C4-2B (cell line): ENCODE data around the gene RORB.

Source experiments
- H3K27ac ChIP-seq: fragments of 450-650 bp; 2 replicates; pipeline ENCODE4 v1.5.1; 2017
- ZFX ChIP-seq: fragments of 450-650 bp; IDR thresholded peaks from 2 replicates; pipeline ENCODE4 v1.6.1; 2017
- TF ChIP-seq, protein P1 (sequence below): fragments of 450-650 bp; conservative IDR thresholded peaks from 2 replicates; pipeline ENCODE4 v1.5.1; 2017; ENCODE audit warnings: mild to moderate bottlenecking

Gene RORB

DNA sequence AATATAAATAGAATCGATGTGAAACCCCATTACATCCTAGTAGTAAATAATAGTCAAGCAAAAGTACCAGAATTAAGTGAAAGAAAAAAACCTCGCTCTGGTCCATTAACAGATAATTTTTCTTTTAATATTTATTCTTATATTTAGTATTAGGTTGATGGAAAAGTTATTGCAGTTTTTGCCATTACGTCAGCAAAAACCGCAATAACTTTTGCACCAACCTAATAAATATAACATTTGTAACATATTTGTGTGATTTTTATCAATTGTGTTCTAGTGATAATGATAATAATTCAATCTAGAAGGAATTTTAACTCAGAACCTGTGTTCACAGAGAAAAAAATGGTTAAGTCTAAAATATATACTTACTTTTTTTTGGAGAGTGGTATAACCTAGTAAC lies 16.1 kb downstream of the RORB start:
- TF ChIP-seq, protein P1, sequence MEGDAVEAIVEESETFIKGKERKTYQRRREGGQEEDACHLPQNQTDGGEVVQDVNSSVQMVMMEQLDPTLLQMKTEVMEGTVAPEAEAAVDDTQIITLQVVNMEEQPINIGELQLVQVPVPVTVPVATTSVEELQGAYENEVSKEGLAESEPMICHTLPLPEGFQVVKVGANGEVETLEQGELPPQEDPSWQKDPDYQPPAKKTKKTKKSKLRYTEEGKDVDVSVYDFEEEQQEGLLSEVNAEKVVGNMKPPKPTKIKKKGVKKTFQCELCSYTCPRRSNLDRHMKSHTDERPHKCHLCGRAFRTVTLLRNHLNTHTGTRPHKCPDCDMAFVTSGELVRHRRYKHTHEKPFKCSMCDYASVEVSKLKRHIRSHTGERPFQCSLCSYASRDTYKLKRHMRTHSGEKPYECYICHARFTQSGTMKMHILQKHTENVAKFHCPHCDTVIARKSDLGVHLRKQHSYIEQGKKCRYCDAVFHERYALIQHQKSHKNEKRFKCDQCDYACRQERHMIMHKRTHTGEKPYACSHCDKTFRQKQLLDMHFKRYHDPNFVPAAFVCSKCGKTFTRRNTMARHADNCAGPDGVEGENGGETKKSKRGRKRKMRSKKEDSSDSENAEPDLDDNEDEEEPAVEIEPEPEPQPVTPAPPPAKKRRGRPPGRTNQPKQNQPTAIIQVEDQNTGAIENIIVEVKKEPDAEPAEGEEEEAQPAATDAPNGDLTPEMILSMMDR, result no peak
- H3K27ac ChIP-seq, result no peak overlapping the region

DNA sequence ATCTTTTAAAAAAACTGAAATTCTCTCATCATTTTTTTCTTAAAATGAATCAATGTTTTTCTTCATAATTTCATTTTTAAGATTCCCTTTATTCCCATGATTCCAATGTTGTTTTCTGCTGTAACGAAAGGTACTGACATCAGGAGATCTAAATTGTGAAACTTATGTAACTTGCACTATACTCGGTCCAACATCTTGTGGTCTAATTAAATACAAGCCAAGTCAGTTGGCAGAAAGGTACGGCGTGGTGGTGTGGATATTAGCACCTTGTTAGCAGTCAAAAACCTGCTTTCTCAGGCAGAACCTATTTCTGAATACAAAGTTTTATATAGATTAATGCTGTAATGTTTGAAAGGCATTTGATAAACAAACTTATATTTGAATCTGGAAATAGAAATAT lies 20.1 kb downstream of the RORB start:
- H3K27ac ChIP-seq, result no peak overlapping the region
- TF ChIP-seq, protein P1, result no peak
- no peak for TF ChIP-seq ZFX

DNA sequence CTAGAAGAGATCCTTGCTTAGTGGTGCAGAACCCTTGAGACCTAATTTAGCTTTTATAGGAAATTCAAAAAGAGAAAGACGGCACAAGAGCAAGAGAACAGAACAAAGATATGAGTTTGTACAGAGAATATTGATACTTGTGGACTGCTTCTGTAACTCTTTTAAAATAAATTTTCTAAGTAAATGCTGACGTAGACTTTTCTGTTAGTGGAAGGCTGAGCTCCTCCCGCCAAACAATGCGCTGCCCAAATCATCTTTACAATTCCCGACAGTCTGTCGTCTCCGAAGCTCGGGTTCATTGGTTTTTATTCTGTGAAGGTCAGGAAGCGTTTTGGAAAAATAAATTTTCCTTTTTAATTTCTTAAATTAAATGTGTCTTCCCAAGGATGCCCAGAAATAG lies 22.3 kb downstream of the RORB start:
- H3K27ac ChIP-seq, result no peak overlapping the region
- no peak for TF ChIP-seq ZFX
- TF ChIP-seq, protein P1, result no peak

DNA sequence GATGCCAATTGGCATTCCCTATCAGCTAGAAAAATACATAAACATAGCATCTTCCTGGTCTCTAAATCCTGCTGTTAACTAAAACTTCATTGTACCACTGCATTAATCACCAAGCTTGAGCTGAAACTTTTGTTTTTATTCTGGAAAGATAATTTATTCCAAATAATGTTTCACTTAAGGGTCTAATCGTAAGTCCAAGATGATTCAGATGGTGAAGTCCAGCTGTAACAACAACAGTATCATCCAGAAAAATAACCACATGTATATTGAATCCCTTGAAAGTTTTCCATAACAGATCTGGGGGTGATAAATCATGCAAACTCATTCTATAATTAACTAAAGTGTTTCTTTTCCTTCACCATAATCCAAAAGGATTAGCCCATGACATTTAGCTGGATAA lies 23.9 kb downstream of the RORB start:
- H3K27ac ChIP-seq, result no peak overlapping the region
- TF ChIP-seq, protein P1, result no peak
- no peak for TF ChIP-seq ZFX

DNA sequence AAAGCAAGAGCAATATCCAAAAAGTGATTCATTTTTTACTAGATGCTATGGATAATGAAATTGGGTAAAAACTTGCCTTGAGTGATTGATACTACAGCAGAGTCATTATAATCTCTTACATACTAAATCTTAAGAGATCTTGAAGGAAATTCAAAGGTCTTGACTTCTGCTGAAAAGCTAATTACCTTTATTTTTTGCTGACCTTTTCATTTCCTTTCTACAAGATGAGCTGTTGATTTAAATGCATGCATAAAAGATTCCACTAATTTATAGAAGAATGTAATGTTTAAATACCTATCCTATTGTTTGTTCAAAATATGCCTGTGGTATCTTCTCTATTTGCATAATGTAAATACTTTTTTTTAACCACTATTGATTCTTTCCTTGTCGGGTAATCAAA lies 27.2 kb downstream of the RORB start:
- H3K27ac ChIP-seq, result no peak overlapping the region
- TF ChIP-seq, protein P1, result no peak
- TF ChIP-seq ZFX, result no peak

DNA sequence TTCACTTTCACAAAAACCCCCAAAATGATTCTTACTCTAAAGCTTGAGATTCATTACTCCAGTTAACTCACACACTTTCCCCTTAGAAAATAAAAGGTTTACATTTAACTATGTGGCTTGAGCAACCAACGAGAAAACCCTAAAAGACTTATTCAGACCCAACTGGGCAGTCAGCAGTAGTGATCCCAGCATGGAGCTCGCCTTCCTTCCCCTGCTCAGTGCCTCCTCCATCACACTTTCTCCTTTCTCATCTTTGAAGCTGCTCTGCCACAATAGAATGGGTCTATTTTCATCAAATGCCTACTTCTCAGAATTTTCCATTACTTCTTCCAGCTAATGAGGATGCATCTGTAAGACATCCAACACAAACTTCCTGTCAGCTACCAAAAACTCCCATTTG lies 29.1 kb downstream of the RORB start:
- TF ChIP-seq, protein P1, result no peak
- TF ChIP-seq ZFX, result no peak
- H3K27ac ChIP-seq, result no peak overlapping the region

DNA sequence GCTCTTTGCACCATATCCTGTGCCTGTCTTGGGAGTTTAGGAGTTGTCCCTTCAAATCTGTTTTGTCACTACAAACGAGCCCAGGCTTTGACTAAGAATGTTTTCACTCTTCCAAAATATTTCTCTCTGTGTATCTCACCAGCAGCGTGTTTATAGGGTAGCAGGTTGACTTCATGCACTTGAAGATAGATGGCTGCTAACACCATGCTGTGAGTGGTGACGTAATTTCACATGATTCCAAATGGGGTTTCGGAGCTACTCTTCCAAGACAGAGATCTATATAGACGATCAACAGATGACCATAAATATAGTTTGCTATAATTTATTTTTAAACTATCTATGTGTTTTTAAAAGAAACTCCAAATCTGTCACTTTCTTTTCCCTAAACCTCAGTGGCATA lies 30.6 kb downstream of the RORB start:
- no peak overlapping the region for H3K27ac ChIP-seq
- no peak for TF ChIP-seq ZFX
- TF ChIP-seq, protein P1, result no peak
